Muscle of leg (tissue), 11 donors: Measurements from ENCODE around the gene PRKG1. TPM values are rescaled to one million over a fixed set of nuclear protein-coding genes. Genes with fewer than 3 reads are reported as not detected.
"Not testable (repeated sequence)": the region's sequence is repeated elsewhere in the genome, so short reads cannot be mapped to it uniquely, and the experiment has no call there.

Experiments
- DNase-seq: peaks from one replicate; pipeline ENCODE4 v3.0.0; 2013
- H3K27ac ChIP-seq: one replicate; pipeline ENCODE4 v1.5.1; 2013; ENCODE audit warnings: mild to moderate bottlenecking, low read length, control low read depth
- H3K27me3 ChIP-seq: one replicate; pipeline ENCODE4 v1.6.1; 2013; ENCODE audit warnings: low read length; ENCODE audit not compliant: control insufficient read depth, insufficient read depth
- H3K36me3 ChIP-seq: one replicate; pipeline ENCODE4 v1.6.1; 2013; ENCODE audit warnings: low read length; ENCODE audit not compliant: control insufficient read depth, insufficient read depth
- H3K4me1 ChIP-seq: one replicate; pipeline ENCODE4 v1.6.1; 2013; ENCODE audit warnings: low read length; ENCODE audit not compliant: control insufficient read depth, insufficient read depth
- H3K4me3 ChIP-seq: one replicate; pipeline ENCODE4 v1.5.1; 2013; ENCODE audit warnings: low read length, control low read depth
- H3K9me3 ChIP-seq: replicated peaks from 2 replicates; pipeline ENCODE4 v1.6.1; 2013; ENCODE audit warnings: low read depth, low read length; ENCODE audit not compliant: control insufficient read depth
- WGBS: methylation state at CpG from one replicate; pipeline ENCODE4 v1.1.5; 2013; ENCODE audit warnings: missing lambda C conversion rate; ENCODE audit not compliant: insufficient coverage; 5-methylcytosine and 5-hydroxymethylcytosine counted together
- polyA plus RNA-seq, 8 donors: library from polyadenylated mRNA; unstranded; fragments of 120-200 nt; gene quantifications; one replicate each; pipeline versions ENCODE4 v1.2.1 to v1.2.3, GENCODE V29; 2013; ENCODE audit warnings: inconsistent platforms in 1 of 8, low replicate concordance in 1 of 8; ENCODE audit not compliant: insufficient read length in 8 of 8, insufficient read depth in 1 of 8
- total RNA-seq: library from RNA; stranded (reverse); fragments of 120-200 nt; gene quantifications from one replicate; pipeline ENCODE4 v1.2.4, GENCODE V29; 2013

PRKG1 gene
- total and polyA plus RNA-seq, 9 donors, result 23.3 to 59.2 (median 50.3) TPM

- H3K9me3 ChIP-seq, H3K27ac ChIP-seq, H3K36me3 ChIP-seq, H3K4me3 ChIP-seq, H3K27me3 ChIP-seq, DNase-seq, H3K4me1 ChIP-seq: not testable (repeated sequence)
- 87% methylated on average over 6 of the region's 30 CpGs for WGBS
Measured at GRCh38 chr10:51163380-51164049, 89.2 kb downstream of the PRKG1 start.

- Histone ChIP-seq H3K4me3 (no peak overlapping the region), H3K36me3 (no peaks in the 10 kb centered on the region), H3K27ac (no peak overlapping the region), H3K9me3 (no peaks in the 10 kb centered on the region), H3K27me3 (no peaks in the 10 kb centered on the region), H3K4me1 (no peaks in the 10 kb centered on the region)
- no peak for DNase-seq
- no CpG with 5 or more reads among the region's 2 CpGs for WGBS
Measured at GRCh38 chr10:51168086-51168815, 94.0 kb downstream of the PRKG1 start.

GRCh38 chr10:51169111-51169510 is 94.8 kb downstream of the PRKG1 start:
- Histone ChIP-seq H3K4me3 (no peak overlapping the region), H3K27ac (no peak overlapping the region), H3K27me3 (no peaks in the 10 kb centered on the region), H3K9me3 (no peaks in the 10 kb centered on the region), H3K36me3 (no peaks in the 10 kb centered on the region), H3K4me1 (no peaks in the 10 kb centered on the region)
- no peak for DNase-seq
- WGBS, result no CpG with 5 or more reads among the region's 1 CpG

- 100% methylated on average over 1 of the region's 2 CpGs for WGBS
- Histone ChIP-seq H3K4me1 (no peaks in the 10 kb centered on the region), H3K36me3 (no peaks in the 10 kb centered on the region), H3K27me3 (no peaks in the 10 kb centered on the region), H3K27ac (no peak overlapping the region), H3K4me3 (no peak overlapping the region), H3K9me3 (no peaks in the 10 kb centered on the region)
- no peak for DNase-seq
Measured at GRCh38 chr10:51170518-51171245, 96.4 kb downstream of the PRKG1 start.

- WGBS, result no CpG with 5 or more reads among the region's 2 CpGs
- Histone ChIP-seq H3K9me3 (no peaks in the 10 kb centered on the region), H3K27me3 (no peaks in the 10 kb centered on the region), H3K27ac (no peak overlapping the region), H3K36me3 (no peaks in the 10 kb centered on the region), H3K4me1 (no peaks in the 10 kb centered on the region), H3K4me3 (no peak overlapping the region)
- no peak for DNase-seq
Measured at GRCh38 chr10:51171946-51172345, 97.7 kb downstream of the PRKG1 start.

- Histone ChIP-seq H3K36me3 (no peaks in the 10 kb centered on the region), H3K4me3 (no peak overlapping the region), H3K4me1 (no peaks in the 10 kb centered on the region), H3K27ac (no peak overlapping the region), H3K27me3 (no peaks in the 10 kb centered on the region), H3K9me3 (no peaks in the 10 kb centered on the region)
- peak; percentile 31 for DNase-seq
Measured at GRCh38 chr10:51176976-51177695, 102.8 kb downstream of the PRKG1 start.

- Histone ChIP-seq H3K27me3 (no peaks in the 10 kb centered on the region), H3K9me3 (no peaks in the 10 kb centered on the region), H3K4me1 (no peaks in the 10 kb centered on the region), H3K36me3 (no peaks in the 10 kb centered on the region), H3K4me3 (no peak overlapping the region), H3K27ac (no peak overlapping the region)
- no peak for DNase-seq
Measured at GRCh38 chr10:51178634-51179033, 104.3 kb downstream of the PRKG1 start.

- Histone ChIP-seq H3K27ac (no peak overlapping the region), H3K27me3 (no peaks in the 10 kb centered on the region), H3K9me3 (no peaks in the 10 kb centered on the region), H3K4me3 (no peak overlapping the region), H3K4me1 (no peaks in the 10 kb centered on the region), H3K36me3 (no peaks in the 10 kb centered on the region)
- DNase-seq, result no peak
- WGBS, result no CpG with 5 or more reads among the region's 4 CpGs
Measured at GRCh38 chr10:51180141-51180540, 105.9 kb downstream of the PRKG1 start.

- DNase-seq, result no peak
- no peaks in the 10 kb centered on the region for H3K36me3 ChIP-seq
- H3K27me3 ChIP-seq, result no peaks in the 10 kb centered on the region
- no peaks in the 10 kb centered on the region for H3K4me1 ChIP-seq
- H3K9me3 ChIP-seq, result no peaks in the 10 kb centered on the region
- no peak overlapping the region for H3K4me3 ChIP-seq
- no peak overlapping the region for H3K27ac ChIP-seq
Measured at GRCh38 chr10:51183783-51184182, 109.5 kb downstream of the PRKG1 start.

GRCh38 chr10:51186361-51186760 is 112.1 kb downstream of the PRKG1 start:
- no CpG with 5 or more reads among the region's 2 CpGs for WGBS

More at GRCh38 chr10:51186361-51186760, 112.1 kb downstream of the PRKG1 start:
- Histone ChIP-seq H3K9me3 (no peaks in the 10 kb centered on the region), H3K4me1 (no peaks in the 10 kb centered on the region), H3K4me3 (no peak overlapping the region), H3K27me3 (no peaks in the 10 kb centered on the region), H3K27ac (no peak overlapping the region), H3K36me3 (no peaks in the 10 kb centered on the region)
- DNase-seq, result peak; percentile 53
